Endothelial cell of umbilical vein (primary cell): ENCODE results near the gene PRR5.

Experiments used
- POLR2A ChIP-seq: IDR thresholded peaks from 2 replicates; pipeline ENCODE4 v1.6.1; 2012; ENCODE audit warnings: low read depth, mild to moderate bottlenecking, control low read depth, low read length
- TF ChIP-seq, protein P1 (sequence below), 2 donors: IDR thresholded peaks; 1 replicate in 1 of 2; 2 replicates in 1 of 2; pipeline ENCODE4 v1.5.1; 2011; ENCODE audit warnings: low read length in 2 of 2, mild to moderate bottlenecking in 2 of 2, moderate library complexity in 2 of 2, control low read depth in 1 of 2, inconsistent platforms in 1 of 2, low read depth in 1 of 2; ENCODE audit not compliant: insufficient read depth in 1 of 2; ENCODE audit errors: extremely low read depth in 1 of 2

DNA sequence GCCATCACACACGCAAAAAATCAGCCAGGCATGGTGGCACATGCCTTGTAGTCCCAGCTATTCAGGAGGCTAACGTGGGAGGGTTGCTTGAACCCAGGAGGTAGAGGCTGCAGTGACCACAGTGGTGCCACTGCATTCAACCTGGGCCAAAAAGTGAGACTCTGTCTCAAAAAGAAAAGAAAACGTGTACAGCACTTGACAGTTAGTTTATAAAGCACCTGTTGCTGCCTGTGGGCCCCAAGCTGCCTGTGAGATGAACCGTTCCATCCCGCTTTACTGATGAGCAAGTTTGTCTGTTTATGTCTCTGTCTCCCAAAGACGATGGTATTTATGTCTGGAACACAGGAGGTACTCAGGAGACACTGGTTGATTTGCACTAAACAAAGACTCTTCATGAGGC lies 1.5 kb upstream of the PRR5 start:
- TF ChIP-seq, protein P1, sequence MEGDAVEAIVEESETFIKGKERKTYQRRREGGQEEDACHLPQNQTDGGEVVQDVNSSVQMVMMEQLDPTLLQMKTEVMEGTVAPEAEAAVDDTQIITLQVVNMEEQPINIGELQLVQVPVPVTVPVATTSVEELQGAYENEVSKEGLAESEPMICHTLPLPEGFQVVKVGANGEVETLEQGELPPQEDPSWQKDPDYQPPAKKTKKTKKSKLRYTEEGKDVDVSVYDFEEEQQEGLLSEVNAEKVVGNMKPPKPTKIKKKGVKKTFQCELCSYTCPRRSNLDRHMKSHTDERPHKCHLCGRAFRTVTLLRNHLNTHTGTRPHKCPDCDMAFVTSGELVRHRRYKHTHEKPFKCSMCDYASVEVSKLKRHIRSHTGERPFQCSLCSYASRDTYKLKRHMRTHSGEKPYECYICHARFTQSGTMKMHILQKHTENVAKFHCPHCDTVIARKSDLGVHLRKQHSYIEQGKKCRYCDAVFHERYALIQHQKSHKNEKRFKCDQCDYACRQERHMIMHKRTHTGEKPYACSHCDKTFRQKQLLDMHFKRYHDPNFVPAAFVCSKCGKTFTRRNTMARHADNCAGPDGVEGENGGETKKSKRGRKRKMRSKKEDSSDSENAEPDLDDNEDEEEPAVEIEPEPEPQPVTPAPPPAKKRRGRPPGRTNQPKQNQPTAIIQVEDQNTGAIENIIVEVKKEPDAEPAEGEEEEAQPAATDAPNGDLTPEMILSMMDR (IDR thresholded peaks at IDR 0.05; ENCODE audit: extremely low read depth in 1 of 2, insufficient read depth in 1 of 2, low read depth in 1 of 2, low read length in 2 of 2) = no peak
- TF ChIP-seq POLR2A = no peak
